Osteoblast (primary cell): ENCODE data around the gene ARHGAP1. TPM values are rescaled to one million over a fixed set of nuclear protein-coding genes. Genes with fewer than 3 reads are reported as not detected.
A peak's percentile ranks its signal among the peaks of the same experiment; 100 is the strongest.

Experiments used
- DNase-seq: peaks from one replicate; pipeline ENCODE4 v3.0.0; 2011; ENCODE audit warnings: low spot score, mixed read lengths; ENCODE audit not compliant: insufficient read length; ENCODE audit errors: missing footprints
- H2AFZ ChIP-seq: 2 replicates; pipeline ENCODE4 v1.6.0; 2011; ENCODE audit warnings: mild to moderate bottlenecking, low read length
- H3K27ac ChIP-seq: 2 replicates; pipeline ENCODE4 v1.5.1; 2011; ENCODE audit warnings: mild to moderate bottlenecking, low read depth, low read length, moderate library complexity
- H3K27me3 ChIP-seq: 2 replicates; pipeline ENCODE4 v1.6.0; 2012; ENCODE audit warnings: mild to moderate bottlenecking, control low read depth, inconsistent platforms, low read length, moderate library complexity; ENCODE audit not compliant: insufficient read depth
- H3K36me3 ChIP-seq: 2 replicates; pipeline ENCODE4 v1.5.1; 2011; ENCODE audit warnings: mild to moderate bottlenecking, low read length, control low read depth, moderate library complexity; ENCODE audit not compliant: insufficient read depth
- H3K4me1 ChIP-seq: 2 replicates; pipeline ENCODE4 v1.5.1; 2011; ENCODE audit warnings: mild to moderate bottlenecking, low read length, control low read depth, moderate library complexity; ENCODE audit not compliant: insufficient read depth
- H3K4me2 ChIP-seq: 2 replicates; pipeline ENCODE4 v1.6.0; 2011; ENCODE audit warnings: mild to moderate bottlenecking, low read length; ENCODE audit not compliant: insufficient read depth
- H3K4me3 ChIP-seq: fragments of 200-600 bp; sonication (generic); 3 replicates; pipeline ENCODE4 v1.5.1; 2012; ENCODE audit warnings: mild to moderate bottlenecking, low read length, inconsistent platforms; ENCODE audit not compliant: insufficient read depth
- H3K79me2 ChIP-seq: 2 replicates; pipeline ENCODE4 v1.6.0; 2012; ENCODE audit warnings: mild to moderate bottlenecking, low read length, control low read depth, inconsistent platforms; ENCODE audit not compliant: insufficient read depth
- H3K9me3 ChIP-seq: 2 replicates; pipeline ENCODE4 v1.5.1; 2011; ENCODE audit warnings: low read depth, low read length, control low read depth
- H4K20me1 ChIP-seq: 2 replicates; pipeline ENCODE4 v1.6.0; 2012; ENCODE audit warnings: mild to moderate bottlenecking, low read length, control low read depth; ENCODE audit not compliant: insufficient read depth
- total RNA-seq: library from RNA; depleted of rRNA; stranded (reverse); fragments of >200 nt; gene quantifications from 2 replicates; pipeline ENCODE4 v1.2.3, GENCODE V29; 2012
- TF ChIP-seq, protein P1 (sequence below): IDR thresholded peaks from 2 replicates; pipeline ENCODE4 v1.5.1; 2011; ENCODE audit warnings: mild to moderate bottlenecking, low read depth, low read length, moderate library complexity; ENCODE audit errors: extremely low read depth

The ARHGAP1 gene
- total RNA-seq, 1 donor, result 88.3 TPM

DNA sequence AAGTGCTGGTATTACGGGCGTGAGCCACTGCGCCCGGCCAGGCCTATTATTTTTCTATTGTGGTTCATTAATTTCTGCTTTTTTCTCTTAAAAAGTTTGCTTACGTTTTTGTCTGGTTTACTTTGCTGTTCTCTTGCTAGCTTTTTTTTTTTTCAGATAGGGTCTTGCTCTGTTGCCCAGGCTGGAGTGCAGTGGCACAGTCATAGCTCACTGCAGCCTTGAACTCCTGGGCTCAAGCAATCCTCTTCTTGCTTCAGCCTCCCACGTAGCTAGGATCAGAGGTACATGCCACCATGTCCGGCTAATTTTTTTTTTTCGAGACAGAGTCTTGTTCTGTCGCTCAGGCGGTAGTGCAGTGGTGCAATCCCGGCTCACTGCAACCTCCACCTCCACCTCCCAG is 37.3 kb upstream of the ARHGAP1 start:
- H3K27me3 ChIP-seq, result no peaks in the 10 kb centered on the region
- no peak for DNase-seq
- peaks cover 19% of the 10 kb centered on the region for H3K36me3 ChIP-seq

DNA sequence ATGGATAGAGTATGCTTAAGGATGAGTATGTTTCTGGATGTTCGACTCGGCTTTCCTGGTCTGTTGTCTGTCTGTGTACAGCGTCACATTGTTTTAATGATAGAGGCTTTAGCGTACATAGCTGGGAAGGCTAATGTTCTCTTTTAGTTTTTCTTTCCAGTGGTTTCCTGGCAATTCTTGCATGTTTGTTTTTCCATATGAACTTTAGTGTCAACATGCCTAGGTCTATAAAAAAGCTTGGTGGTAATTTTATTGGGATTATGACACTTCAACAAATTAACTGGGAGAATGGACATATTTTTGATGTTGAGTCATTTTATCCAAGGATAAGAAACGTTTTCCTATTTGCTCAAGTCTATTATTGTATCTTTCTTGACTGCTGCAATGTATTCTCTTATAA is 36.2 kb upstream of the ARHGAP1 start:
- DNase-seq, result peak; percentile 31
- no peak overlapping the region for H3K4me3 ChIP-seq
- no peaks in the 10 kb centered on the region for H3K27me3 ChIP-seq
- peak overlapping the region; percentile 32 for H3K4me2 ChIP-seq
- TF ChIP-seq, protein P1, sequence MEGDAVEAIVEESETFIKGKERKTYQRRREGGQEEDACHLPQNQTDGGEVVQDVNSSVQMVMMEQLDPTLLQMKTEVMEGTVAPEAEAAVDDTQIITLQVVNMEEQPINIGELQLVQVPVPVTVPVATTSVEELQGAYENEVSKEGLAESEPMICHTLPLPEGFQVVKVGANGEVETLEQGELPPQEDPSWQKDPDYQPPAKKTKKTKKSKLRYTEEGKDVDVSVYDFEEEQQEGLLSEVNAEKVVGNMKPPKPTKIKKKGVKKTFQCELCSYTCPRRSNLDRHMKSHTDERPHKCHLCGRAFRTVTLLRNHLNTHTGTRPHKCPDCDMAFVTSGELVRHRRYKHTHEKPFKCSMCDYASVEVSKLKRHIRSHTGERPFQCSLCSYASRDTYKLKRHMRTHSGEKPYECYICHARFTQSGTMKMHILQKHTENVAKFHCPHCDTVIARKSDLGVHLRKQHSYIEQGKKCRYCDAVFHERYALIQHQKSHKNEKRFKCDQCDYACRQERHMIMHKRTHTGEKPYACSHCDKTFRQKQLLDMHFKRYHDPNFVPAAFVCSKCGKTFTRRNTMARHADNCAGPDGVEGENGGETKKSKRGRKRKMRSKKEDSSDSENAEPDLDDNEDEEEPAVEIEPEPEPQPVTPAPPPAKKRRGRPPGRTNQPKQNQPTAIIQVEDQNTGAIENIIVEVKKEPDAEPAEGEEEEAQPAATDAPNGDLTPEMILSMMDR, result no peak
- no peak overlapping the region for H2AFZ ChIP-seq
- H3K4me1 ChIP-seq, result peaks cover 4% of the 10 kb centered on the region
- H3K9me3 ChIP-seq, result no peaks in the 10 kb centered on the region
- H3K79me2 ChIP-seq, result no peaks in the 10 kb centered on the region
- peaks cover 8% of the 10 kb centered on the region for H3K36me3 ChIP-seq
- H3K27ac ChIP-seq, result no peak overlapping the region
- no peaks in the 10 kb centered on the region for H4K20me1 ChIP-seq

More for the DNA sequence above, 37.3 kb upstream of the ARHGAP1 start:
- Histone ChIP-seq H3K27ac (no peak overlapping the region), H3K9me3 (no peaks in the 10 kb centered on the region), H4K20me1 (no peaks in the 10 kb centered on the region), H2AFZ (no peak overlapping the region), H3K4me1 (peaks cover 4% of the 10 kb centered on the region), H3K79me2 (no peaks in the 10 kb centered on the region), H3K4me3 (no peak overlapping the region), H3K4me2 (no peak overlapping the region)
- TF ChIP-seq, protein P1, result no peak

DNA sequence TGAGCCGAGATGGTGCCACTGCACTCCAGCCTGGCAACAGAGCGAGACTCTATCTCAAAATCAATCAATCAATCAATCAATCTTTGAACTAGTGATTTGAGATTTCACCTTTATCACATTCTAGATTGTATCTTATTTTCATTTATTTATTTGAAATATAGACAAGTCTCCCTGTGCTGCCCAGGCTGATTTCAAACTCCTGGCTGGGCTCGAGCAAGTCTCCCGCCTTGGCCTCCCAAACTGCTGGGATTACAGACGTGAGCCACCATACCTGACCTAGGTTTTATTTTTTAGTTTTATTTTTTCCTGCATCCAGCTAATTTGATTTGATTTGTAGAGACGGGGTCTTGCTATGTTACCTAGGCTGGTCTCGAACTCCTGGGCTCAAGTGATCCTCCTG is 35.7 kb upstream of the ARHGAP1 start:
- TF ChIP-seq, protein P1, result no peak
- H3K4me2 ChIP-seq, result no peak overlapping the region

GRCh38 chr11:46733234-46733633 is 32.8 kb upstream of the ARHGAP1 start:
- Histone ChIP-seq H4K20me1 (no peaks in the 10 kb centered on the region), H3K27me3 (no peaks in the 10 kb centered on the region), H3K4me1 (peaks cover 4% of the 10 kb centered on the region), H3K36me3 (no peaks in the 10 kb centered on the region), H3K4me3 (no peak overlapping the region), H3K79me2 (no peaks in the 10 kb centered on the region), H3K9me3 (no peaks in the 10 kb centered on the region), H3K4me2 (no peak overlapping the region), H3K27ac (no peak overlapping the region), H2AFZ (no peak overlapping the region)
- DNase-seq, result no peak
- TF ChIP-seq, protein P1, result no peak

More for the DNA sequence above, 35.7 kb upstream of the ARHGAP1 start:
- H3K27ac ChIP-seq, result no peak overlapping the region
- H4K20me1 ChIP-seq, result no peaks in the 10 kb centered on the region
- no peaks in the 10 kb centered on the region for H3K9me3 ChIP-seq
- no peaks in the 10 kb centered on the region for H3K27me3 ChIP-seq
- H3K4me3 ChIP-seq, result no peak overlapping the region
- peaks cover 3% of the 10 kb centered on the region for H3K36me3 ChIP-seq
- no peak for DNase-seq
- no peaks in the 10 kb centered on the region for H3K79me2 ChIP-seq
- peaks cover 4% of the 10 kb centered on the region for H3K4me1 ChIP-seq
- no peak overlapping the region for H2AFZ ChIP-seq
